NCI-H774 (cell line): ENCODE results near the gene ERCC6L2.

Source experiments
- DNase-seq: peaks from one replicate; lab custom pipeline; 2025; lab: John Stamatoyannopoulos, UW

ERCC6L2 gene

DNA sequence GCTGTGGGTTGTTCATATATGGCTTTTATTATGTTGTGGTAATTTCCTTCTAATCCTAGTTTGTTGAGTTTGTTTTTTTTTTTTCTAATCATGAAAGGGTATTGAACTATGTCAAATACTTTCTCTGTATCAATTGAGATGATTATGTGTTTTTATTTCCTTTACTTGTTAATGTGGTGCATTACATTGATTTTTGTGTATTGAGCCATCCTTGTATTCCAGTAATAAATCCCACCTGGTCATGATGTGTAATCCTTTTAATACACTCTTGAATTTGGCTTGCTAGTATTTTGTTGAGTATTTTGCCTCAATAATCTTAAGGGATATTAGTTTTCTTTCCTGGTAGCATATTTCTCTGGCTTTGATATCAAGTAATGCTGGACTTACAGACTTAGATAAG is 13.1 kb upstream of the ERCC6L2 start:
- no peak for DNase-seq

DNA sequence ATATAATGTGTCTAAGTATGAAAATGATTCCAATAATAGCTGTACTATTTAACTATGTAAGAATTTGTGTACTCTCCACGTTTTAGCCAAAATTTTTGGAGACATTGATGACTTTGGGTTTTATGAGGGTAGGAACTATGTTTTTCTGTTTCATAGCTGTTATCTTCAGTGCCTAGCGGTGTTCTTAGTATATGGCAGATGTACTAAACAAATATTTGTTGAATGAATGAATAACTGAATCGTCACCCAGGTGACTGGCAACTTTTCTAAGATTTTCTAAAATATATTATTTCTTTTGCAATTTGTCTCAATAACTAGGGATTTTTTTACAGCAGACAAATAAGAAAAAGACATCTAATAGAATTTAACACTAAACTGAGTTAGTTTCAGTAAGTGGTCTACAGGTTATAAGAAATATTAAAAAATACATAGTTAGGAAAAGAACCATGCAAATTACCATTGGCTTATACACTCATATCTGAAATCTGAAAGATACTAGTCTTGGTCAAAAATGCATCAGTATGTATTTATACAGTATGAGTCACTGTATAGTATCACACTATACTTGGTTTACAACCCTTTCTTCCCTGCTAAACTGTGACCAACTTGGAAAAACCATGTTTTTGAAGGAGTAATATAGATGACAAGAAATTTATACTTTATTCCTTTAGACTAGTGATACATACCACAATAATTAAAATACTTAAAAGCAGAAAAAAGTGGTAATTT is 10.5 kb upstream of the ERCC6L2 start:
- DNase-seq: no peak

DNA sequence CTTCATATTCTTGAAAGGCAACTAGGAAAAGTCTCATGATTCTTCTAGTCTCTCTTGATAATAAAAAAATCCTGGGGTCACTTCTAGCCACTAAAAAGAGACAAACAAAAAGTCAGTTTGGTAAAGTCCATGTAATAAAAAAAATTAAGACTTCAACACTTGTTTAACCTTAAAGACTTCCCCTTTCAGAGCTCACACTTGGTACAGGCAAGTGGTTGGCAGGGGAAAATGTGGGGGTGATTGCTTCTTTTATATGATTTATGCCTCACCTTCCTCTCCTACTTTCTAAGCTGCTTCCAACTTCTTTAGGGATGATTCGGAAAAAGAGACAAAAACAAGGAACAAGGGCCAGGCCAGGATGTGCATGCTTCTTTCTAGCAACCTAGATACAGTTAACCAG is 5.1 kb upstream of the ERCC6L2 start:
- no peak for DNase-seq

DNA sequence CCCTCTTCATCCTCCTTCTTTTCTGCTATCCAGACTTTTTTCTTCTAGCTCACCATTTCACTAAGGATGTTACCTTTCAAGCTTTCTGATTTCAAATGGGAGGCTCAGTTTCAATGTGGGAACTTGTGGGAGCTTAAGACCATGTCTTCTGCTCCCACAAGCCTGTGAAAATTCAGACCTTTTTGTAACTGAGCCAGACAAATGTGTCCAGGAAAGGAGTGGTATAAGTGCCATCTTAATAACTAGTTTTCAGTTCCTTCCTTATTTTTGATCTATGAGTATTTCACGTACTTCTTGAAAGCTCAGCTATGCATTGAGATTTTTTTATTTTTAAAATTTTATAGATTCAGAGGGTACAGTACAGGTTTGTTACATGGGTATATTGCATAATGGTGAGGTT is 4.6 kb upstream of the ERCC6L2 start:
- no peak for DNase-seq

DNA sequence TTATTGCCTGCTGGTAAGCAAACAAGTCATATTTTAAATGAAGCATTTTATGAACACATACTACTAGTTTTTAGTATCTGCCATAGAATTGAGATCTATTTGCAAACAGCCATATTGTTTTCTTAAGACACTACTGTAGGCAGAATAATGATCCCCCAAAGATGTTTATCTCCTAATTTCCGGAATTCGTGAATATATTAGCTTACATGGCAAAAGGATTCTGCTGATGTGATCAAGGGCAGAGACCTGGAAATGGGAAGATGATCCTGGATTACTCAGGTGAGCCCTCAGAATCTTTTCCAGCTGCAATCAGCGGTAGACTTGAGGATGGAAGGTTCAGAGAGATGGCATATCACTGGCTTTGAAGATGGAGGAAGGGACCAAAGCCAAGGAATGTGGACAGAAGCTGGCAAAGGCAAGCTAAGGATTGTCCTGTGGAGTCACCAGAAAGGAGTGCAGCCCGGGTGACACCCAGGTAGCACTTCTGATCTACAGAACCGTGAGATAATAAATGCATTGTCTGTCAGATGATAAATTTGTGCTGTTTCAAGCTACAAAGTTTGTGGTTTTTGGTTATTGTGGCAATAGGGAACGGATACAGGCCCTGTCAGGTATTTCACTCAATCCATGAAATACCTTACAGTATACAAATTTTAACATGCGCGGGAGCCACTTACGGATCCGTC is 1.0 kb upstream of the ERCC6L2 start:
- DNase-seq: no peak

DNA sequence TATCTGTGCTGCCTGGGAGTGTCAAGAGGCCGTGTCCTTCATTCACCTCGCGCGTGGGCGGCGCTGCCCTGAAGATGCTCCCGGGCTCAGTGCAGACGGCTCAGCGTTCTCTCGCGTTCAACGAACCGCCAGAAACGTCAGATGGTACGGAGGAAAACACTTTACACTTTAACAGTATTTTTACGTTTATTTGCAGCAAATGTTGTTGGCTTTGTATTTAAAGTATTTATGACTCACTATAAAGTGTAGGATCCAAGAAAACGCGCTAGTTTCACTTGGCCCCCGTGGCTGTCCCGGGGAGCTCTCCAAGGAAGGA is 544 bp upstream of the ERCC6L2 start:
- no peak for DNase-seq

DNA sequence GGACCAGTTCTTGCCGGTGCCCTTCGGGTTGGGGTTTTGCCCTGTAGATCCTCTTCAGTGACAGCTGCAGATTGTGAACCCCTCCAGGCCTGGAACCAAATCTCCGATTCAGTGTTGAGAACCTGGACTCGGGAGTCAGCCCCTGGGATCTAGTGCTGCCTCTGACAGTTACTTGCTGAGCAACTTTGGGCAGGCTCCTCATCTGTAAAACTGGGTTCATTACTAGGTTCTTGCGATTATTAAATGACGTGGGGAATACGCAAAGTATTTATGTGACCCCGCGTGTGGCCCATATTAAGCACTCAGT is 600 bp downstream of the ERCC6L2 start:
- no peak for DNase-seq

DNA sequence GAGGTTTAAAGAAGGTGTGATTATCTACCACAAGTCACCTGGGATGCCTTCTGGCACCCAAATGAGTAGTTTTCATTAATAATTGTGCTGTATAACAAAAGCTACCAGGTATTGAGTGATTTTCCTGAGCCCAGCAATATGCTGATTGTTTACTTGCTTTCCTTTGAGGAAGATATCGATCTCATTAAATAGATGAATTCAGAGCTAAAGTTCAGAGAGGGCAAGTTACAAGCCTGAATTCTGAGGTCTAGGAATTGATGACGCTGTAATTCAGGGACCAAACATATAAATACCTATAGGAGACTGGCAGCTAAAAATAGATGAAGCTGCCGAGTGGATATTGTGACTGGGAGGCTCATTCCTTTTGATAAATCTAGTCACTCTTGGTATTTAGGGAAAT is 1.1 kb downstream of the ERCC6L2 start:
- no peak for DNase-seq

DNA sequence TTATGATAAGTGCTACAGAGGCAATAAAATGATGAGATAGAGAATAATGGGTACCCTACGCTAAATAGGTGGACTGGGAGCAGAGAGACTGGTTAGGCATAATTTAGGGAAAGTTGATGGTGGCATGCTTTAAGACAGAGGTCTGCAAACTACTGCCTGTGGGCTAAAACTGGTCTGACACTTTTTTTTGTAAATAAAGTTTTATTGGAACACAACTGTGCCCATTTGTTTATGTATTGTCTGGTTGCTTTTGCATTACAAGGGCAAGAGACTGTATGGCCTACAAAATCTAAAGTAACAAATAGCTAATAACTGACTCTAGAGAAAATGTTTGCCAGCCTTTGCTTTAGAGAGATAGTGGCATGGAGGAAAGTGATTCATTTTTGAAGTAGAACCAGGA is 2.5 kb downstream of the ERCC6L2 start:
- DNase-seq: no peak

DNA sequence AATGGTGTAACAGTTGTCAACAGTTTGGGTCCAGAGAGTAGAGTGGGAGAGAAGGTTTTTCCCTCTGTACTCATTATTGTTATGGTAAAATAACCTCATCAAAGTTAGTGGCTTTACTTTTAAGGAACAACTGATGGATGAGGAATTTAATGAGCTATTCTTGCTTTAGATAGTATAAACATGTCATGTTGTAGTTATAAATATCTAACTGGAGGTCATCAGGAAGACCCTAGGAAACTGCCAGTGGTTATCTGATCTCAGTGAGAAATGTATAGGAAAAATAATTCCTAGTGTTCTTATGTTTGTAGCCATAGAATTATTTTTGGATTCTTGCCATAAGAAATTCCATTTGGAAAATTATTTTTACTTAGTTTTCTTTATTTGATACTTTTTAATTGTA is 4.1 kb downstream of the ERCC6L2 start:
- DNase-seq: no peak

DNA sequence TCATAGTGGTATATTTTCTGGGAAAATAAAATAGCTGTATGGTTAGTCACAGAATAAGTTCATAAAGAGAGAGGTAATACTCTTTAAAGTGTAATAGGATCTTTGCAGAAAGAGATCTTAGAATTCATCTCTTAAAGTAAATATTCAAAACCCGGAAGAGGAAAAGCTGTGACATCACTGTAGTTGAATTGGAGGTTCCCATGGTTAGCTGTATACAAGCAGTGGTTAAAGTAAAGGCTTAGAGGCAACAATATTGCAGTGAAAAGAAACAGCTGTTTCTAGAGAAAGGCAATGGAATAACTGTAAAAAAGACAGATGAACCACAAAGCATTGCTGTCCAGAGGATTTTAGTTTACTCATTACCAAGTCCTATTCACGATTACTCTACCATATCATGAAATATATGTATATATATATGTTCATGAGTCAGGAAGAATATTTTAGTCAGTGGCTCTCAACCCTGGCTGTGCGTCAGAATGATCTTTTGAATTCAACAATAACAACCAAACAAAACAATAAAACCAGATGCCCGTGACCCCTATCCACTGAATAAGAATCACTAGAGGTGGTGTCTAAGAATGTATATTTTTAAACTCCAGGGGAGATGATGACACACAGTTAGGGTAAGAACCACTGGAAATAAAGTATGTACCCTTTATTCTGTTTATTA is 4.7 kb downstream of the ERCC6L2 start:
- DNase-seq: no peak

DNA sequence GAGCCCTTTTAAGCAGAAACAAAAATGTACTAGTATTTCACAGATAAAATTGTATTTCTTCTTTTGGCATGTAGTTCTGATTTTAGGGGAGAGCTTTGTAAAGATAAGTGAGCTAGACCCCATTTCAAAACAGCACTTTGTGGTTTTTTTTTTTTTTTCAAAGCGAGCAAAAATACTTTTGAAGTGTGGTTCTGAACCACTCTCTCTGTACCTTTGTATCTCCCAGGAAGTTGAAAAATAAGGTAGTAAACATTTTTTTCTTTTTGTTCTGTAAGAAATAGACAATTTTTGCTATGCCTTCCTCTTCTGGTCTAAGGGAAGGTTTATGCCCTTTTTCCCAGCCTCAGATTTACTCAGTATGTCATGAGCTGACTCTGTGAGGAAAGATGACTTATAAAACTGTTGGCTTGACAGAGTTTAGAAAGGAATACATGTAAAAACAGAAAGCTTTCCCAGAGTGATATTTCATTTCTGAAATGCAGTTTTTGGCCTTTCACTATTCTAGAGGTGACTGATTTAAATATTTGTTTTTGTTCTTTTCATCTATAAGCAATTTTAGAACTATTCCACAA is 12.5 kb downstream of the ERCC6L2 start:
- no peak for DNase-seq

DNA sequence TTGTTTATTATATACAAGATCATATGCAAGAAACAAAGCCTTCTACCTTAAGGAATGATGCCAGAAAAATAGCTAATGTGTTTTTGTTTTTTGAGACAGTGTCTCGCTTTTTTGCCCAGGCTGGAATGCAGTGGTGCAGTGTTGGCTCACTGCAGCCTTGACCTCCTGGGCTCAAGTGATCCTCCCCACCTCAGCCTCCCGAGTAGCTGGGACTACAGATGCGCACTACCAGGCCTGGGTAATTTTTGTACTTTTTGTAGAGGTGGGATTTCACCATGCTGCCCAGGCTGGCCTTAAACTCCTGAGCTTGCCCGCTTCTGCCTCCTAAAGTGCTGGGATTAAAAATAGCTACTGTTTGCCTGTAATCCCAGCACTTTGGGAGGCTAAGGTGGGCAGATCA is 15.1 kb downstream of the ERCC6L2 start:
- DNase-seq: no peak

DNA sequence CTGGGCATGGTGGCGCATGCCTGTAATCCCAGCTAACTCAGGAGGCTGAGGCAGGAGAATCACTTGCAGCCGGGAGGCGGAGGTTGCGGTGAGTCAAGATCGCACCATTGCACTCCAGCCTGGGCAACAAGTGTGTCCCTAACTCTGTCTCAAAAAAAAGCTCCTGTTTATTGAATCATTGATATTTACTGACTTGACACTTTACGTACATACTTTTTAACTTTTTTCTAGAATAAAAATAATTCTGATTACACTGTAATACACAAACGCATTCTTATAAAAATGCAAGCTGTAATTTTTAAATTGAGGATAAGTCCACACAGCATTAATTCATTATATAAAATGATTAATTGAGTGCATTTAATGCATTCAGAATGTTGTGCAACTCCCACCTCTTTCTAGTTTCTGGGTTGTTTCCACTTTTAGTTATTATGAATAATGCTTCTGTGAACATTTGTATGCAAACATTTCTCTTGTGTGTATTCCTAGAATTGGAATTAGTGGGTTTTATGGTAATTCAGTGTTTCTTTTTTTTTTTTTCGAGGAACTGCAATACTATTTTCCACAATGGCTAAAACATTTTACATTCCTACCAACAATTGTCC is 15.7 kb downstream of the ERCC6L2 start:
- DNase-seq: no peak

DNA sequence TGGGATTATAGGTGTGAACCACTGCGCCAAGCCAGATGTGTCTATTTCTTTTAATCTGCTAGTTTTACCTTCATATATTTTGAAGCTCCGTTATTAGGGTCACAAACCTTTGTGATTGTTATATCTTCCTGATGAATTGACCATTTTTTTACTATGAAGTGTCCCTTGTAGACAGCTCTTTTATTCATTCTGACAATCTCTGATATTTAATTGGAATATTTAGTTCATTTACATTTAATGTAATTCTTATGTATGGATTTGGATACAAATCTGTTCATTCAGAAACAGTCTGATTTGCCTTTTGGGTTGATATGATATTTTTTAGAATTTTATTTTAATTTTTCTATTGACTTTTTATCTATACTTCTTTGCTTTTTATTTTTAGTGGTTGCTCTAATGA is 17.2 kb downstream of the ERCC6L2 start:
- no peak for DNase-seq

DNA sequence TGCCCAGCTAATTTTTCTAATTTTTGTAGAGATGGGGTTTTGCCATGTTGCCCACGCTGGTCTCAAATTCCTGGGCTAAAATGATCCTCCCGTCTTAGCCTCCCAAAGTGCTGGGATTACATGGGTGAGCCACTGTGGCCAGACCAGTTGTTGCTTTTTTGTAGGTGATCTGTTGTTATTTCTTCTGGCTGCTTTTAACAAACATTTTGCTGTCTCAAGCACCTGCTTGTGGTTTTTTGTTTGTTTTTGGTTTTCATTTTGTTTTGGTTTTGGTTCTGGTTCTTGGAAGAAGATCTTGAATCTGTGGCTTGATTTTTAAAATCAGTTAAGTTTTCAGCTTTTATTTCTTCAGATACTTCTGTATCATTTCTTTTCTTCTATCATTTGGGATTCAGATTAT is 21.1 kb downstream of the ERCC6L2 start:
- no peak for DNase-seq

DNA sequence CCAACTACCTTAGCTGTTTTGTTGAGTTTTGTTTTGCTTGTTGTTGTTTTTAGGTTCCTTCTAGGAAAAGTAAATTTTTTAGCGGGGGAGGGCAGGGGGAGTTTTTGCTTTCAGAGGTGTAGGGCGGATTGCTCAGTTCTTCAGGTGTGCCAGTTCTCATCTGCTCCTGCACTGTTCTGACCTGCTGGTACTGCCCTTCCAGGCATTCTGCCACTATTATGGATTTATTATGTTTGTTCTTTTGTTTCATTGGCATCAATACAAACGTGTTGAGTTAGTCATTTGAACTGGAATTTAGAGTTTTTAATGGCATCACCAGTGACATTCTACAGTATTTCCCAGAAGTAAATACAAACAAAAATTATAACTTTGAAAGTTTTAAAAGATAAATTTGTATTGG is 26.0 kb downstream of the ERCC6L2 start:
- DNase-seq: no peak

DNA sequence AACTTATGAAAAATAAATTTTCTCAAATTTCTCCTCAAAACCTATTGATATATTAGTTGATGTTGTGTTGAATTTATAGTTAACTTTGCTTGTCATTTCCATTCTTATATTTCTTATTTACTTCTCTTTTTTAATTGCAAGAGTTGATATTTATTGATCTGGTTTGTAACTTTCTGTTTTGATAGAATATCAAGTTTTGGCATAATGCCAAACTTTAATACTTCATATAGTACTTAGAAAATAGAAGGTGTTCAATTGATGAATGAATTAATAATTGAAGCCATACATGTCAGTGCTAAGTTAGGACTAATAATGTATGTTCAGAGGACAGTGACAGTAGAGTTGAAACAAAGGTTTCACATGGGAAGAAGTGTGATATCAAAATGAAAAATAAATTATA is 27.9 kb downstream of the ERCC6L2 start:
- no peak for DNase-seq

DNA sequence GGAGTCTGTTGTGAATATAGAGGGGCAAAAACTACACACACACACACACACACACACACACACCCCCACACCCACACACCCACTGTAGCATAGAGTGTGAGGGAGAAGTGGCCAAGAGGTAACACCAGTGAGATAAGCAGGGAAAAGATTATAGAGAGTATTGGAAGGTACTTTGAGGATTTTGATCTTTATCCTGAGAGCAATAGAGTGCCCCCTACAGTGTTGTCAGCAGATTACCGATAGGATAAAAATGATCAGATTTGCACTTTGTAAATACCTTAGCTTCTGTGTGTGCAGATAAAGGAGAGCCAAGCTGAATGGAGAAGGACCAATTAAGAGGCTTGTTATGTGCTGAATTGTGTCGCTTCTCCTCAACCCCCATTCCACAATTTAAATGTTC is 32.3 kb downstream of the ERCC6L2 start:
- DNase-seq: no peak

DNA sequence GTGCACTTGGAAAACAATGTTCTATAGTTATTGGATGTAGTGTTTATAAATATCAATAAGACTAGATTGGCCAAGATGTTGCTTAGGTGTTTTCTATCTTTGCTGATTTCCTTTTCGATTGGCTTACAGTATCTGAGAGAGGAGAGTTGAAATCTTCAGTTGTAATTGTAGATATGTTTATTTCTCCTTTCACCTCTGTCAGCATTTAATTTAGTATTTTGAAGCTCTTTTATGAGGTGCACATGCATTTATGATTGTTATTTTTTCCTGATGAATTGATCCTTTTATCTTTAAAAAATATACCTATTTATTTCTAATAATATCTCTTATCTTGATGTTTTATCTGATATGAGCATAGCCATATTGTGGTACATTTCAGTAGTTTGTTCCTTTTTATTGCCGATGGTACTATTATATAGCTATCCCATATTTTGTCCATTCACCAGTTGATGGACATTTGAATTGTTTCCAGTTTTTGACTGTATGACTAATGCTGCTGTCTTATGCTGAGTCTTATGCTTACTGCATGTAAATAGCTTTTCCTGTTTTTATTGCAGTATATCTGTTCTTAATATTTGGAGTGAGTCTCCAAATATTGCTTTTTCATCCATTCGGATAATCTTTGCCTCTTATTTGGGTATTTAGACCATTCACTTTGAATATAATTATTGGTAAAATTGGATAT is 34.7 kb downstream of the ERCC6L2 start:
- DNase-seq: no peak

DNA sequence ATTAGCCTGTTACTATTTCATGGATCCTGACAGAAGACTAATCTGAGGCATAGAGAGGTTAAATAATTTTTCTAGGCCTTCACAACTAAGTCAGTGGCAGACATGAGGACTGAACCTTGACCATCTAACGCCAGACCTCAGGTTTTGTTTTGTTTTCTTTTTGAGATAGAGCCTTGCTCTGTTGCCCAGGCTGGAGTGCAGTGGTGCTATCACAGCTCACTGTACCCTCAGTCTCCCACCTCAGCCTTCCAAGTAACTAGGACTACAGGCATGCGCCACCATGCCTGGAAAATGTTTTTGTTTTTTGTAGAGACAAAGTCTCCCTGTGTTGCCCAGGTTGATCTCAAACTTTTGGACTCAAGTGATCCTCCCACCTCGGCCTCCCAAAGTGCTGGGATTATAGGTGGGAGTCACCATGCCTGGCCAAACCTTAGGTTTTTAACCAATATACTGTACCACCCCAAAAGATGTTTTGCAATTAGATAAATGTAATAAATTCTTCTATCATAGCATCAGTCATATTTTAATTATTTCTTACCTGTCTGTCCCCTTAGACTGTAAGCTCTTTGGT is 35.4 kb downstream of the ERCC6L2 start:
- no peak for DNase-seq

DNA sequence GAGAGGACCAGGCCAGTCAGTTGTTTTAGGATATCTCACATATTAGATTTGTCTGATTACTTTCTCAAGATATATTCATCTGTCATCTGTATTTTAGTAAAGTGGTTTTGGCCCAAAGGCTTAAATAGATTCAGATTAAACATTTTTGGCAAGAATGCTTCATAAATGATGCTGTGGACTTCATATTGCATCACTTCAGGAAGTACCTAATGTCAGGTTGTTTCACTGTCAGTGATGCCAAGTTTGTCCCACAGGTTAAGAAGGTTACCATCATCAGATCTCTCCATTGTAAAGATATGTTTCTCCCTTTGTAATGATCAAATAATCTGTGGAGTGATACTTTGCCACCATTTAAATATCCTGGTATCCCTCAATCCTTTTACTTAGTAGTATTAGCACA is 37.3 kb downstream of the ERCC6L2 start:
- no peak for DNase-seq
